Measurements from ENCODE around the gene PCBP3. TPM values are rescaled to one million over a fixed set of nuclear protein-coding genes. Genes with fewer than 3 reads are reported as not detected.

Gene PCBP3
- total RNA-seq, 1 donor: 1.1 TPM

DNA sequence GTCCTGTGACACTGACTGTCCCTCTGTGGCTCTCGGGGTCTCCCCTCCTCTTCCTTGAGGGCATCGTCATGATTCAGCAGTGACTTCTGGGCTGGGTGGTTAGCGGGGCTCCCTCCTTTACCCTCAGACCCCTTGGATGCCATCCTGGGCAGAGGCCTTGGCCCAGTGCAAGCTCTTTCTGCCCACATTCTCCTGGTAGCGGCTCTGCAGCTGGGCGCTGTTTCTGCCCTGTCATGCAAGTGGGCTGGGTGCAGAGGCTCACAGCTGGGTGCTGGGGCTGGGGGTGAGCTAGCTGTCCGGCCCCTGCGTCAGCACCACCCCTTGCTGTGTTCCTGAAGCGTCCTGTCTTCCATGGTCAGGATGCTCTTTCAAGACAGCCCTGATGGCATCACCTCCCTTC lies 158.5 kb downstream of the PCBP3 start:
- no peaks in the 10 kb centered on the region for H4K20me1 ChIP-seq (ENCODE audit: insufficient read depth, low read length)
- TF ChIP-seq, protein P1, sequence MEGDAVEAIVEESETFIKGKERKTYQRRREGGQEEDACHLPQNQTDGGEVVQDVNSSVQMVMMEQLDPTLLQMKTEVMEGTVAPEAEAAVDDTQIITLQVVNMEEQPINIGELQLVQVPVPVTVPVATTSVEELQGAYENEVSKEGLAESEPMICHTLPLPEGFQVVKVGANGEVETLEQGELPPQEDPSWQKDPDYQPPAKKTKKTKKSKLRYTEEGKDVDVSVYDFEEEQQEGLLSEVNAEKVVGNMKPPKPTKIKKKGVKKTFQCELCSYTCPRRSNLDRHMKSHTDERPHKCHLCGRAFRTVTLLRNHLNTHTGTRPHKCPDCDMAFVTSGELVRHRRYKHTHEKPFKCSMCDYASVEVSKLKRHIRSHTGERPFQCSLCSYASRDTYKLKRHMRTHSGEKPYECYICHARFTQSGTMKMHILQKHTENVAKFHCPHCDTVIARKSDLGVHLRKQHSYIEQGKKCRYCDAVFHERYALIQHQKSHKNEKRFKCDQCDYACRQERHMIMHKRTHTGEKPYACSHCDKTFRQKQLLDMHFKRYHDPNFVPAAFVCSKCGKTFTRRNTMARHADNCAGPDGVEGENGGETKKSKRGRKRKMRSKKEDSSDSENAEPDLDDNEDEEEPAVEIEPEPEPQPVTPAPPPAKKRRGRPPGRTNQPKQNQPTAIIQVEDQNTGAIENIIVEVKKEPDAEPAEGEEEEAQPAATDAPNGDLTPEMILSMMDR (IDR thresholded peaks at IDR 0.05; ENCODE audit: extremely low read depth, low read depth, low read length): no peak
- H2AFZ ChIP-seq (ENCODE audit: low read length): no peak overlapping the region
- no peaks in the 10 kb centered on the region for H3K36me3 ChIP-seq (ENCODE audit: insufficient read depth, low read length)
- no peak overlapping the region for H3K4me2 ChIP-seq (ENCODE audit: insufficient read depth, low read length)
- no peak overlapping the region for H3K4me3 ChIP-seq (ENCODE audit: insufficient read depth, low read length)
- DNase-seq (ENCODE audit: insufficient read length, low spot score, missing footprints): no peak
- no peak overlapping the region for H3K27ac ChIP-seq (ENCODE audit: low read depth, low read length)
- no peaks in the 10 kb centered on the region for H3K79me2 ChIP-seq (ENCODE audit: insufficient read depth, low read length)
- H3K27me3 ChIP-seq (ENCODE audit: insufficient read depth, low read length): peaks cover 2% of the 10 kb centered on the region
- H3K9me3 ChIP-seq (ENCODE audit: low read depth, low read length): no peaks in the 10 kb centered on the region
- no peaks in the 10 kb centered on the region for H3K4me1 ChIP-seq (ENCODE audit: insufficient read depth, low read length)

DNA sequence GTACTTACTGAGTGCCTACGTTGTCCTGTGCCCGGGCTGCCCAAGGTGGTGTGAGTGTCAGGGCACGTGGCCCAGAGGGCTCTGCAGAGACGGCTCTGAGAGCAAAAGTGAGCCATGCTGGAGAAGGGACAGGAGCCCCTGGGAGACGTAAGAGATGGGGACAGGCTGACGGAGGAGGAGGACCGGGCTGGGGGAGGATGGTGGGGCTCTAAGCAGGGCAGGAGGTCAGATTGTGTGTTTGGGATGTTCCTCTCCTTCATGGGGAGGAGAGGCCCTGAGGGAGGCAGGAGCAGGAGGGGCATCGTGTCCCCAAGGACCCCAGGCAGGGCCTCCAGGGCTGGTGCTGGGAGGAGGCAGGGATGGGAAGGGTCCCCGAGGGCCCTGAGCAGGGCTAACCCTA lies 158.9 kb downstream of the PCBP3 start:
- Histone ChIP-seq H3K36me3 (ENCODE audit: insufficient read depth, low read length) (no peaks in the 10 kb centered on the region), H3K4me2 (ENCODE audit: insufficient read depth, low read length) (no peak overlapping the region), H3K4me1 (ENCODE audit: insufficient read depth, low read length) (no peaks in the 10 kb centered on the region), H3K27ac (ENCODE audit: low read depth, low read length) (no peak overlapping the region), H3K9me3 (ENCODE audit: low read depth, low read length) (no peaks in the 10 kb centered on the region), H2AFZ (ENCODE audit: low read length) (no peak overlapping the region), H3K79me2 (ENCODE audit: insufficient read depth, low read length) (no peaks in the 10 kb centered on the region), H3K4me3 (ENCODE audit: insufficient read depth, low read length) (no peak overlapping the region), H3K27me3 (ENCODE audit: insufficient read depth, low read length) (peaks cover 2% of the 10 kb centered on the region), H4K20me1 (ENCODE audit: insufficient read depth, low read length) (no peaks in the 10 kb centered on the region)
- TF ChIP-seq, protein P1 (IDR thresholded peaks at IDR 0.05; ENCODE audit: extremely low read depth, low read depth, low read length): no peak
- no peak for DNase-seq (ENCODE audit: insufficient read length, low spot score, missing footprints)

DNA sequence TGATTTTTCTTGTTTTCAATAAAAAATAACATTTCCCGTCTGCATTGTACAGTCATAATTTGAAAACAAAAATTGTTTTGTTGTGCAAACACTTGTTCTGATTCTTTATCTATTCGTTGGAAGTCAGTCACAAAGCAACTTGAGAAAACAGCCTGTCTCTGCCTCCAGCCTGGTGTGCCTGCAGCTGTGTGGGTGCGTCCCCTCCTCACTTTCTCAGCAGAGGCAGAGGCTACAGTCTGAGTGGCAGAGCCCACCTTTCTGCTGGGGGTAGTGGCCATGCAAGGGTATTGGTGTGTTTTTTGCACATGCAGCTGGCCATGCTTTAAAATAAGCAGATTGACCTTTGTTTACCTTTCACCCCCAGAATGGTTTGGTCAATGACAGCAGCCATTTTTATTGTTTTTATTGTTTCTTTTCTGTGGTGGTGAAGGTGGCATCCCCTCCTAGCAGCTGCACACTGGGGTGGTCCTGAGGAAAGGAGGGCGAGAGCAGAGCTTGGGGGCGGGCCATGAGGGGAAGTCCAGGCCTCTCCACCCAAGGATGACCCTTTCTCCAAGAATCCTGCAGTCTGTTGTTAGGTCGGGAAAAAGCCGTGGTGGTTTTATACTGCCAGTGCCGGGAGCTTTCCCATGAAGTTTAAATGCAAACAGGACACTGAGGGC lies 159.6 kb downstream of the PCBP3 start:
- no peaks in the 10 kb centered on the region for H3K9me3 ChIP-seq (ENCODE audit: low read depth, low read length)
- no peak for DNase-seq (ENCODE audit: insufficient read length, low spot score, missing footprints)
- H2AFZ ChIP-seq (ENCODE audit: low read length): no peak overlapping the region
- peaks cover 2% of the 10 kb centered on the region for H3K27me3 ChIP-seq (ENCODE audit: insufficient read depth, low read length)
- H4K20me1 ChIP-seq (ENCODE audit: insufficient read depth, low read length): no peaks in the 10 kb centered on the region
- no peak overlapping the region for H3K27ac ChIP-seq (ENCODE audit: low read depth, low read length)
- H3K36me3 ChIP-seq (ENCODE audit: insufficient read depth, low read length): no peaks in the 10 kb centered on the region
- H3K4me3 ChIP-seq (ENCODE audit: insufficient read depth, low read length): no peak overlapping the region
- H3K4me1 ChIP-seq (ENCODE audit: insufficient read depth, low read length): no peaks in the 10 kb centered on the region
- no peak overlapping the region for H3K4me2 ChIP-seq (ENCODE audit: insufficient read depth, low read length)
- TF ChIP-seq, protein P1 (IDR thresholded peaks at IDR 0.05; ENCODE audit: extremely low read depth, low read depth, low read length): no peak
- H3K79me2 ChIP-seq (ENCODE audit: insufficient read depth, low read length): no peaks in the 10 kb centered on the region

DNA sequence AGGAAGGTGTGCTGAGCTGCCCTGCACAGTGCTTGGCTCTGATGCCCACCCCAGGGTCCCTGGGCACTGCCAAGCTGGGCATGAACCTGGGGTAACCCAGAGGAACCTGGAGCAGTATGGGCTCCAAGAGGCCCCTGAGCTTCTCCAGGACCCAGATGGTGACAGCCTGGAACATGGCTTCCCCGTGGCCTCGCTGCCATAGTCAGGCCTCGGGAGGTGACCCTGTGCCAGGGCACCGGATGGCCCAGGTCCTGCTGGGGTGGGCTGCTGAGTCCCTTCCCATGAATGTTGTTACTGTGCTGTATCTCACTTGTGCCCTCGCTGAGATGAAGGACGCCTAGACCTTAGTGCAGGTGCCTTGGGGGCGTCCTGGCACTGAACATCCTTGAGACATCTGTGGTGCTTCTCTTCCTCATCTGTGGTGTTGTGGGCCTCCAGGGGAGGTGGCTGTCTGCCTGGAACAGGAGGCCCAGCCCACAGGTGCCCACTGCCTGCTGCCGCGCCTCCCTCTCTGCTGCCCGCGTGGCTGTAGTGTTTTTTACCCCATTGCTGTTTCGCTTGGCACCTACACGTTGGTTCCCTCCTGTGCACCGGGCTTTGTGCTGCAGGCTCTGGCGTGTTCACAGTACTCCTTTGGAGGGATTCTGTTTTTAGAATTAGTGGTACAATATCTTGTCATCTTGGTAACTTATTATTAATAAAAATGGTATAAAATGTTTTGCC lies 160.3 kb downstream of the PCBP3 start:
- H3K4me3 ChIP-seq (ENCODE audit: insufficient read depth, low read length): no peak overlapping the region
- TF ChIP-seq, protein P1 (IDR thresholded peaks at IDR 0.05; ENCODE audit: extremely low read depth, low read depth, low read length): no peak
- H3K27ac ChIP-seq (ENCODE audit: low read depth, low read length): no peak overlapping the region
- no peaks in the 10 kb centered on the region for H3K9me3 ChIP-seq (ENCODE audit: low read depth, low read length)
- H3K27me3 ChIP-seq (ENCODE audit: insufficient read depth, low read length): peaks cover 2% of the 10 kb centered on the region
- H3K4me2 ChIP-seq (ENCODE audit: insufficient read depth, low read length): no peak overlapping the region
- H4K20me1 ChIP-seq (ENCODE audit: insufficient read depth, low read length): no peaks in the 10 kb centered on the region
- H3K79me2 ChIP-seq (ENCODE audit: insufficient read depth, low read length): no peaks in the 10 kb centered on the region
- no peaks in the 10 kb centered on the region for H3K36me3 ChIP-seq (ENCODE audit: insufficient read depth, low read length)
- H3K4me1 ChIP-seq (ENCODE audit: insufficient read depth, low read length): no peaks in the 10 kb centered on the region
- no peak overlapping the region for H2AFZ ChIP-seq (ENCODE audit: low read length)
- no peak for DNase-seq (ENCODE audit: insufficient read length, low spot score, missing footprints)
